Measurements from ENCODE around the gene MRPS23.

MRPS23 gene

GRCh38 chr17:57838857-57839570 lies 10.8 kb downstream of the MRPS23 start:
- no peak for DNase-seq (ENCODE audit: low read depth in 3 of 3)

- DNase-seq (ENCODE audit: low read depth in 3 of 3) = no peak
Observed at GRCh38 chr17:57838453-57838852, 11.4 kb downstream of the MRPS23 start.

- DNase-seq (ENCODE audit: low read depth in 3 of 3) = no peak
Observed at GRCh38 chr17:57835333-57835900, 14.4 kb downstream of the MRPS23 start.

GRCh38 chr17:57834146-57834741 lies 15.6 kb downstream of the MRPS23 start:
- no peak for DNase-seq (ENCODE audit: low read depth in 3 of 3)

- peak; percentile 26 to 62 (median 60) for DNase-seq (ENCODE audit: low read depth in 3 of 3)
Observed at GRCh38 chr17:57833179-57833939, 16.5 kb downstream of the MRPS23 start.

- no peak for DNase-seq (ENCODE audit: low read depth in 3 of 3)
Observed at GRCh38 chr17:57832314-57833178, 17.3 kb downstream of the MRPS23 start.

- no peak for DNase-seq (ENCODE audit: low read depth in 3 of 3)
Observed at GRCh38 chr17:57830880-57831279, 19.0 kb downstream of the MRPS23 start.

- no peak for DNase-seq (ENCODE audit: low read depth in 3 of 3)
Observed at GRCh38 chr17:57823469-57824401, 26.1 kb downstream of the MRPS23 start.

- no peak for DNase-seq (ENCODE audit: low read depth in 3 of 3)
Observed at GRCh38 chr17:57819867-57820266, 30.0 kb downstream of the MRPS23 start.

GRCh38 chr17:57819285-57819684 lies 30.6 kb downstream of the MRPS23 start:
- no peak for DNase-seq (ENCODE audit: low read depth in 3 of 3)

- no peak for DNase-seq (ENCODE audit: low read depth in 3 of 3)
Observed at GRCh38 chr17:57818066-57818465, 31.8 kb downstream of the MRPS23 start.

- DNase-seq (ENCODE audit: low read depth in 3 of 3) = no peak
Observed at GRCh38 chr17:57817299-57817698, 32.5 kb downstream of the MRPS23 start.

GRCh38 chr17:57814421-57814820 lies 35.4 kb downstream of the MRPS23 start:
- DNase-seq (ENCODE audit: low read depth in 3 of 3) = no peak

GRCh38 chr17:57811638-57812280 lies 38.1 kb downstream of the MRPS23 start:
- DNase-seq (ENCODE audit: low read depth in 3 of 3) = no peak

GRCh38 chr17:57810721-57811637 lies 38.9 kb downstream of the MRPS23 start:
- no peak for DNase-seq (ENCODE audit: low read depth in 3 of 3)

GRCh38 chr17:57809879-57810278 lies 40.0 kb downstream of the MRPS23 start:
- no peak for DNase-seq (ENCODE audit: low read depth in 3 of 3)

- no peak for DNase-seq (ENCODE audit: low read depth in 3 of 3)
Observed at GRCh38 chr17:57808882-57809281, 41.0 kb downstream of the MRPS23 start.

GRCh38 chr17:57806167-57806830 lies 43.5 kb downstream of the MRPS23 start:
- DNase-seq (ENCODE audit: low read depth in 3 of 3) = no peak
